Measurements from ENCODE around the gene OBSCN.

The OBSCN gene

GRCh38 chr1:228361314-228362140, 153.7 kb downstream of the OBSCN start:
- no peak for DNase-seq

- no peak for DNase-seq
Observed at GRCh38 chr1:228362141-228362883, 154.5 kb downstream of the OBSCN start.

- no peak for DNase-seq
Observed at GRCh38 chr1:228362884-228363450, 155.1 kb downstream of the OBSCN start.

GRCh38 chr1:228363686-228364067, 155.8 kb downstream of the OBSCN start:
- no peak for DNase-seq

- DNase-seq, result no peak
Observed at GRCh38 chr1:228364068-228364705, 156.3 kb downstream of the OBSCN start.

- no peak for DNase-seq
Observed at GRCh38 chr1:228364706-228365213, 156.9 kb downstream of the OBSCN start.

- DNase-seq, result no peak
Observed at GRCh38 chr1:228365271-228366061, 157.6 kb downstream of the OBSCN start.

GRCh38 chr1:228366062-228366865, 158.4 kb downstream of the OBSCN start:
- no peak for DNase-seq

- DNase-seq, result no peak
Observed at GRCh38 chr1:228366866-228367741, 159.3 kb downstream of the OBSCN start.

GRCh38 chr1:228367798-228368791, 160.3 kb downstream of the OBSCN start:
- no peak for DNase-seq

GRCh38 chr1:228368801-228369607, 161.2 kb downstream of the OBSCN start:
- DNase-seq, result no peak

GRCh38 chr1:228369608-228370438, 162.0 kb downstream of the OBSCN start:
- DNase-seq, result no peak

GRCh38 chr1:228370439-228370940, 162.6 kb downstream of the OBSCN start:
- no peak for DNase-seq

- no peak for DNase-seq
Observed at GRCh38 chr1:228370941-228371740, 163.3 kb downstream of the OBSCN start.

GRCh38 chr1:228371741-228372182, 163.9 kb downstream of the OBSCN start:
- DNase-seq, result no peak

All from GDM1 (cell line).